Measurements from ENCODE around the gene AIG1.

- TF ChIP-seq EZH2 (IDR thresholded peaks at IDR 0.05; ENCODE audit: insufficient read depth, poor library complexity, severe bottlenecking) (no peak), EZH2phosphoT487 (IDR thresholded peaks at IDR 0.05; ENCODE audit: insufficient read depth, low read depth) (no peak)
Observed at GRCh38 chr6:143150281-143150680, 89.6 kb downstream of the AIG1 start.

Data from GM23248 (cell line).